GM12865 (cell line): Measurements from ENCODE around the gene ADRM1.

Experiments used
- DNase-seq: peaks from one replicate; pipeline ENCODE4 v3.0.0; 2010; ENCODE audit warnings: low read depth
- H3K4me3 ChIP-seq: 2 replicates; pipeline ENCODE4 v1.5.1; 2011; ENCODE audit warnings: mild to moderate bottlenecking, low read depth, low read length, control low read depth
- TF ChIP-seq, protein P1 (sequence below): IDR thresholded peaks from 2 replicates; pipeline ENCODE4 v1.5.1; 2011; ENCODE audit warnings: low read length, control low read depth, low read depth, inconsistent platforms; ENCODE audit not compliant: insufficient read depth; ENCODE audit errors: missing control alignments

The ADRM1 gene

DNA sequence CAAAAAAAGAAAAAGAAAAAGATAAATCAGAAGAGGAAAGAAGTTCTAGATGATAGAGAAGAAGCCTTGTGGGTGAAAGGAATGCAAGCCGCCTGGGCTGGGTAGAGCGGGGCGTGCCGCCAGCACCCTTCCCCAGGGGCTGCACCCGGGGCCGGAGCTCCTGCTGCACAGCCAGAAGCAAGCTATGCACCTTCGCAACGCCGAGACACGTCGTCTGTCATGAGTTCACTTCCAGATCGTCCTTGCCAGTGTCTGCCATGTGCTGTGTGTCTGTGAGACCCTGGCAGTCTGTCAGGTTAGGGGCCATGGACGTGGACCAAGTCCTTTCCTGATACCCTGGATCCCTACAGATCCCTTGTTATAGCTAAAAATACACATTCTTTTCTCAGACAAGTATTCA is 25.5 kb upstream of the ADRM1 start:
- no peak overlapping the region for H3K4me3 ChIP-seq
- TF ChIP-seq, protein P1, sequence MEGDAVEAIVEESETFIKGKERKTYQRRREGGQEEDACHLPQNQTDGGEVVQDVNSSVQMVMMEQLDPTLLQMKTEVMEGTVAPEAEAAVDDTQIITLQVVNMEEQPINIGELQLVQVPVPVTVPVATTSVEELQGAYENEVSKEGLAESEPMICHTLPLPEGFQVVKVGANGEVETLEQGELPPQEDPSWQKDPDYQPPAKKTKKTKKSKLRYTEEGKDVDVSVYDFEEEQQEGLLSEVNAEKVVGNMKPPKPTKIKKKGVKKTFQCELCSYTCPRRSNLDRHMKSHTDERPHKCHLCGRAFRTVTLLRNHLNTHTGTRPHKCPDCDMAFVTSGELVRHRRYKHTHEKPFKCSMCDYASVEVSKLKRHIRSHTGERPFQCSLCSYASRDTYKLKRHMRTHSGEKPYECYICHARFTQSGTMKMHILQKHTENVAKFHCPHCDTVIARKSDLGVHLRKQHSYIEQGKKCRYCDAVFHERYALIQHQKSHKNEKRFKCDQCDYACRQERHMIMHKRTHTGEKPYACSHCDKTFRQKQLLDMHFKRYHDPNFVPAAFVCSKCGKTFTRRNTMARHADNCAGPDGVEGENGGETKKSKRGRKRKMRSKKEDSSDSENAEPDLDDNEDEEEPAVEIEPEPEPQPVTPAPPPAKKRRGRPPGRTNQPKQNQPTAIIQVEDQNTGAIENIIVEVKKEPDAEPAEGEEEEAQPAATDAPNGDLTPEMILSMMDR = no peak
- DNase-seq = no peak

DNA sequence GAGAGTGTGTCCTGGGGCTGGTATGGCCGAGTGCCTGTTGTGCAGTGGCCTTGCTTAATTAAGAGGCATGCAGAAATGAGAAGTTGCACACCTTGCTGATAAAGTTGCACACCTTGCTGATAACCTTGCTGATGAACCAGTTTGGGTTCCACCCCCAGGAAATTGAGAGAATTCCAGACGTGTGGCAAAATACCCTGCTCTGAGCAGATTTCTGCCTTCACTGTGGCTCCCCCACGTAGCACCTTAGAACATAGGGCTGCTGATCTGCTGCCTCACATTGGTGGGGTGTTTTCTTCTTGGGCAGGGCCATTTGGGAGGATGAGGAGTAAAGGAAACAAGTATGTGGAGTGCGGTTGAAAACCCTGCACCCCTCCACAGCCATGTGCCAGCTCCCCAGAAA is 22.5 kb upstream of the ADRM1 start:
- DNase-seq = no peak
- TF ChIP-seq, protein P1 = no peak
- H3K4me3 ChIP-seq = no peak overlapping the region

DNA sequence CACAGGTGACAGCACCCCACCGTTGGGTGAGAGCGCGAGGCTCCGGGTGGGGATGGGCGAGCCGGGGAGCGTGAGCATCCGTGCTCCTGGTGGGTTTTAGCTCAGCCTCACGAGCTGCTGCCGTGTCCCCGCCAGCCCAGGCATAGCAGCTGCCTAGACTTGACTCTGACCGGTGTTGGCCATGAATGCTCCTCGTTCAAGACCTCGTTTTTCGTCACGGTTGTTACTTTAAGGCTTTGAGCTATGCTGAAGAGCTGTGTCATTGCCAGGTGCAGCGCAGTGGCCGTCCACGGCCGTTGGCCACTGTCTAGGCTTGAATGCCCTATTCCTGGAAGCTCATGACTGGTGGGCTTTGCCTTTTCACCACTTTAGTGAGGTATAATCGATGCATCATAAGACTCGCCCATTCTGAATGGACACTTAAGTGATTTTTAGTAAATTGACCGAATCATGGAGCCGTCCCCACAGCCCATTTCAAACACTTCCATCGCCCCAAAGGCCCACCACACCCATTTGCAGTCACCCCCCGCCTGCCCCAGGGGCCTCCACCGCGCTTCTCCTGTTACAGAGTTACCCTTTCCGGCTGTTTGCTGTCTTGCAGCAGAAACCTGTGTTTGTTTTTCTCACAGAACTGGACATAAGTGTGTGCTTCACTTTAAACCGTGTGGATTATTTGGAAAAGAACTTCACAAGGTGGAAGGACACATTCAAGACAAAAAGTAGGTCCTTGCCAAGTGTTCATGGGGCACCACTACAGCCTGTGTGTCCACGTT is 21.4 kb upstream of the ADRM1 start:
- no peak overlapping the region for H3K4me3 ChIP-seq
- TF ChIP-seq, protein P1 = no peak
- no peak for DNase-seq

DNA sequence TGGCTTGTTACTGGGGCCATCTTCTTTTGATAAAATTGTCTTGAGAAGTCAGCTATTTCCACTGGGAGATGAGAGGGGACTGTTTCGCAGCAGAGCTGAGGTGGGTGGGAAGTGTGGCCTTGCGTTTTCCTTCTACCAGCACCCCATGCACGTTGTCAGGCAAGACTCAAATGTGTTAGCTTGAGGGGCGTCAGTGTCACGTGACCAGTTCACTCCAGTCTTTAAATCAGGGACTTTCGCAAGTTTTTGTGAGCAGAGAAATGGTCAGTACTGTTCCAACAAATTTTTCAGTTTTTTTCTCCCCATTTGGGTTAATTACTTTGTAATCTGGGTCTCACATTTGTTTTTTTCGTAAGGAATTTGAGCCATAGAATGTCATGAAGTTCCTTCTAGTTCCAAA is 20.7 kb upstream of the ADRM1 start:
- no peak for DNase-seq
- H3K4me3 ChIP-seq = no peak overlapping the region
- TF ChIP-seq, protein P1 = no peak

DNA sequence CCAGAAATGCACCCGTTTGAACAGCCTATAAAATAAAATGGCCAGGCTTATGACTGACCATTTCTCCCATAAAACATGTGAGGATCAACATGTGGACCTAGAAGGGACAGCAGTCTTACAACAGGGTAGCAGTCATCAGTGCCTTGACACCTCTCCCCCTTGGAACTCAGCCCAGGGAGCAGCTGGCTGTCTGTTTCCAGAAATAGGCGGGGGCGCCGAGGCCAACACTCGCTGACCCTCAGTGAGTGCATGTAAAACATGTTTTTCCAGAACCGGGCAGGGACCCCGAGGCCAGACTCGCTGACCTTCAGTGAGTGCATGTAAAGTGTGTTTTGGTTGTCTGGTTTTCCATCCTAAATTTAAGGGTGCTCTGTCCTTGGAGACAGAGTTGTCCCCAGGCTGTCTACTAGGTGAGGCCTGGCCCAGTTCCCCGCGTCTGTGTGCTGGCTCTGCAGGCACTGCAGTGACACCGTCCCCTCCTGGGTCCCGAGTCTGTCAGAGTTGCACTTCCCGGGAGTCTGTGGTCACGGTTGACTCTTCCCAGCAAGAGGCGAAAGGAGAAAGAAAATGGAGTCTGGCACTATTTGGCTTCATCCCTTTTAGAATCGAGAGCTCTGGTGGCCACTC is 19.8 kb upstream of the ADRM1 start:
- DNase-seq = no peak
- TF ChIP-seq, protein P1 = no peak
- H3K4me3 ChIP-seq = no peak overlapping the region

DNA sequence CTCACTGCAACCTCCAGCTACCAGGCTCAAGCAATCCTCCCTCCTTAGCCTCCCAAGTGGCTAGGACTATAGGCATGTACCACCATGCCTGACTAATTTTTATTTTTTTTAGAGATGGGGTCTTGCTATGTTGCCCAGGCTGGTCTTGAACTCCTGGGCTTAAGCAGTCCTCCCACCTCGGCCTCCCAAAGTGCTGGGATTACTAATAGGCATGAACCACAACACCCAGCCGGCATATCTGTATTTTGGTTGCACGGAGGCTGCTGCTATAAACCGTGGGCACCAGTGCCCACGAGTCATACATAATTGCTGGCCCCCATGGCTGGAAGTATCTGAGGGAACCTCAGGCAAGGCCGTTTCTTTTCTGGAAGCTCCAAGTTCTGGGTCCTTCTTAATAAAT is 18.3 kb upstream of the ADRM1 start:
- no peak for DNase-seq
- no peak overlapping the region for H3K4me3 ChIP-seq
- TF ChIP-seq, protein P1 = no peak

DNA sequence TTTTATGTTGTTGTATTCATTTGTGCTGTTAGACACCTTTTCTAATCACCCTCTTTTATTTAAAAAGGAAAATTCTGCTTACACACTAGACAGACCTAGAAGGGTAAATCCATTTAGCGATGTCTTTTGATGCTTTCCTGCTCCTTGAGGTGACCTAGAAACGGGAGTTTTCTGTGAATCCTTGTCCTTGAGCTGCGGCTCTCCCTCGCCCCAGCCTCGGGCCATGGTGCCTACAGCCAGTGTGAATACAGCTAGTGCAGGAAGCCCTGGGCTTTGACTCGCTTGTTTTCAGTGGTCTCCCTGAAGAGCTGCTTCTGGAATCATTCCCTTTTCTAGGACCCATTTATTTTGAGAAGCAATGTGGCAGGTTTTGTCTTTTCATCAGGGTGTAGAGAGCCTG is 17.6 kb upstream of the ADRM1 start:
- no peak for DNase-seq
- TF ChIP-seq, protein P1 = no peak
- no peak overlapping the region for H3K4me3 ChIP-seq
